ENCODE results near the gene TECTA.

The TECTA gene

DNA sequence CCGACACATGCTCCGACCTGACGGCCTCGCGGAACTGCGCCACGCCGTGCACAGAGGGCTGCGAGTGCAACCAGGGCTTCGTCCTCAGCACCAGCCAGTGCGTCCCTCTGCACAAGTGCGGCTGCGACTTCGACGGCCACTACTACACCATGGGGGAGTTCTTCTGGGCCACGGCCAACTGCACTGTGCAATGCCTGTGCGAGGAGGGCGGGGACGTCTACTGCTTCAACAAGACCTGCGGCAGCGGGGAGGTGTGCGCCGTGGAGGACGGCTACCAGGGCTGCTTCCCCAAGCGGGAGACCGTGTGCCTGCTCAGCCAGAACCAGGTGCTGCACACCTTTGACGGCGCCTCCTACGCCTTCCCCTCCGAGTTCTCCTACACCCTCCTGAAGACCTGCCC lies 26.8 kb downstream of the TECTA start:
- DNase-seq (ENCODE audit: low read depth) = no peak

DNA sequence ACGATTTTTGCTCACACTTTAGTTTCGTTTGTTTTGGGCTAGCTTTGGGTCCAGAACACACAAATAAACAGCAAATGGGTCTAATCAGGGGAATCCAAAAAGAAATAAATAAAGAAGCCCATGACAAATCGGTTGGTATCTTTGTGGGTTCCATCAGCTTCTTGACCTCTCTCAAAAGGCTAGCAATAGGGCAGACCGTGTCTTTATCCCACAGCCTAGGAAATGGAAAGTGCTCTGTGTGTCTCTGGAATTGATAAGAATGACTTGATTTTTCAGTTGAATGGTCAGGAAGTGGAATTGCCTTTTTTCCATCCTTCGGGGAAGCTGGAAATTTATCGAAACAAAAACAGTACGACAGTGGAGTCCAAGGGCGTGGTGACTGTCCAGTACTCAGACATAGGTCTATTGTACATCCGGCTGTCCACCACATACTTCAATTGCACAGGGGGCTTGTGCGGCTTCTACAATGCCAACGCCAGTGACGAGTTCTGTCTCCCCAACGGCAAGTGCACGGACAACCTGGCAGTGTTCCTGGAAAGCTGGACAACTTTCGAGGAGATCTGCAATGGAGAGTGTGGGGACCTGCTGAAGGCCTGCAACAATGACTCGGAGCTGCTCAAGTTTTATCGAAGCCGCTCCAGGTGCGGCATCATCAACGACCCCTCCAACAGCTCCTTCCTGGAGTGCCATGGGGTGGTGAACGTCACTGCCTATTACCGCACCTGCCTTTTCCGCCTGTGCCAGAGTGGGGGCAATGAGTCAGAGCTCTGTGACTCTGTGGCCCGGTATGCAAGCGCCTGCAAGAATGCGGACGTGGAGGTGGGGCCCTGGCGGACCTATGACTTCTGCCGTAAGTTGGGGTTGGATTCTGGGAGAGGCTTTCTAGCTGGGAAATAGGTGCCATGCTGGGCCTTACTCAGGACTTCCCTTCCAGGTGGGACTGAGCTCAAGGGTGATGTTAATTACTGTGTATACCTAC lies 28.6 kb downstream of the TECTA start:
- DNase-seq (ENCODE audit: low read depth) = no peak

DNA sequence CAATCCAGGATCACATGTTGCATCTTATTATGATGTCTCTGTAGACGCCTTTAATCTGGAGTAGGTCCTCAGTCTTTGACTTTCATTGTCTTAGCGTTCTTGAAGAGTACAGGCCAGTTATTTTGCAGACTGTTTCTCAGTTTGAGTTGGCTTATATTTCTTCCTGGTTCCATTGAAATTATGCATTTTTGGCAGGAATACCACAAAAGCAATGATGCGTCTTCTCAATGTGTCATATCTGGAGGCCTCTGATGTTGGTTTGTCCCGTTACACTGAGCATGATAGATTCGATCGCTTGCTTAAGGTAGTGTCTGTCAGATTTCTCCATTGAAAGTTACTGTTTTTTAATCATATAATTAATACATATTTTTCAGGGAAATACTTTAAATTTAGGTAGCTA lies 30.6 kb downstream of the TECTA start:
- no peak for DNase-seq (ENCODE audit: low read depth)

DNA sequence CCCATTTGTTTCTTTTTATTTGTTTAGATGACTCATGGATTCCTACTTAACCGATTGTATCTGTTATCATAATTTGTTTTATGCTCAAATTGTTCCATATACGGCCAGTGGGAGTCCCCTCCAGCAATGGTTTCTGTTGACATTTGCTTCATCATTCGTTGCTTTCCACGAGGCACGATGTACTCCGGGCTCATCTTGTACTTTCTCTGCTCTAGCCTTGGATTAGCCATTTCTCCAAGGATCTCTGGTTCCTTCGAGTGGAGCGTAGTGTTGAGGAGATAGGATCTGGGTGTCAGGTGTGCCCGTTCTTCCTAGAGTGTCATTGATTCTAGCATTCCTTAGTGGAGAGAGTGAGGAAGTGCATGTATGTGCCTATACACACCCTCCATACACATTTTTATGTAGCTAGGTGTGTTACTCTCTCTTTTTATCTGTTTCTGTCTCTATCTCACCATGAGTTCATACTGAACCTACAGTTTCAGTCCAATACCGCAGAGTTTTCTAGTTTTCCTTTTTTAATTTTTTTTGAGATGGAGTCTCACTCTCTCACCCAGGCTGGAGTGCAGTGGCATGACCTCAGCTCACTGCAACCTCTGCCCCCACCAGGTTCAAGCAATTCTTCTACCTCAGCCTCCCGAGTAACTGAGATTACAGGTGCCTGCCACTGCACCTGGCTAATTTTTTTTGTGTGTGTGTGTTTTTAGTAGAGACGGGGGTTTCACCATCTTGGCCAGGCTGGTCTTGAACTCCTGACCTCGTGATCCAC lies 31.4 kb downstream of the TECTA start:
- no peak for DNase-seq (ENCODE audit: low read depth)

DNA sequence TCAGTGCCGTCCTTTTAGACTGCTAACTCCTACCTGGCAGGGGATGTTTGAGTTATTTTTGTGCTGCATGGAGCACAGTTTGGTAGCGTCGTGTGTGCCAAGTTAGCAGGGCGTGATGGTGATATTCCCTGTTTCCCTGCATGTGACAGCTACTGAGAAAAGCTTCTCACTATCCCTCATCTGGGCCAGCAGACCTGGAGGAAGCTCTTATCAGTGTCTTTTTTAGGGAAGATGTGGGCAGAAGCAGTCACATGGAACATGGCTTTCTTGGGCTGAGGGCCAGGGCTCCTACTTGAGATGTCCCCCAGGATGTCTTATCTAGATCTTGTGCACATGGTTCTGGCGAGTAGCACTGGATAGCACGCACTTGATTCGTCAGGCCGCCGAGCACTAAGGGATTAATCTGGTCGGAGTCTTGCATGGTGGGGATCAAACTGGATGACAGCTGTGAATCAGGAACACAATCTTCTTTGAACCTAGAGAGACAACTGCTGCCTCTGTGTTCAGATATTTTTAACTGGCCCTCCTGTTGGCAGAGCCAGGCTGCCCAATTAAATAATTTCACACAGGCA lies 33.8 kb downstream of the TECTA start:
- DNase-seq (ENCODE audit: low read depth) = no peak

DNA sequence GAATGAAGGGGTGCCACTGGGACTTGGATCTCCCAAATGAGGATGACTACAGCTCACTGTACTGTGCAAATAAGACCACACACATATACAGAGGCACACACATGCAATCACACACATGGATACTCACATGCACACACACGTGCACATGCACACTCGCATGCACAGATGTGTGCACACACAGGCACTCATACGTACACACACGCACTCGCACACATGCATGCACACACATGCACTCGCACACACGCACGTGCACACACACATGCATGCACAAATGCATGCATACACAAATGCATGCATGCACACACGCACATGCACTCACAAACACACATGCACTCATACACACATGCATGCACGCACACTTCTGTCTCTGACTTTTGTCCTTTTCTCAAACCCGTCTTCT lies 36.0 kb downstream of the TECTA start:
- DNase-seq (ENCODE audit: low read depth) = no peak

DNA sequence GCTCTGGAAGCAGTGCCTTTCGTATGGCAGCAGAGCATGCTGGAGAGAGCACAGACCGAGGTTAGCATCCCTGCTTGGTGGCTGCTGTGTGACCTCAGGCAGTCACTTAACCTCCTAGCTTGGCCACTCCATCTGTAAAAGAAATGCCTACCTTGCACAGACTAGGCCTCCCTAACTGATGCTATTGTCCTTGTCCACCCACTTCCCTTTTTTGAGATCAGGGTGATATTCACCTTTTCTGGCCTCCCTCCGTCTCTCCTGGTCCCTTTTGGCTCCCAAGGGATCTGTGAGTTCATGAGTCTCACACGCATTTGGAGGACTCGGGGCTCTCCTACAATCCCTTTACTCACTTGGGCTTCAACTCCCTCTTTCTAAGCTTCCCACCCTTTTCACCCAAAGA lies 37.2 kb downstream of the TECTA start:
- no peak for DNase-seq (ENCODE audit: low read depth)

DNA sequence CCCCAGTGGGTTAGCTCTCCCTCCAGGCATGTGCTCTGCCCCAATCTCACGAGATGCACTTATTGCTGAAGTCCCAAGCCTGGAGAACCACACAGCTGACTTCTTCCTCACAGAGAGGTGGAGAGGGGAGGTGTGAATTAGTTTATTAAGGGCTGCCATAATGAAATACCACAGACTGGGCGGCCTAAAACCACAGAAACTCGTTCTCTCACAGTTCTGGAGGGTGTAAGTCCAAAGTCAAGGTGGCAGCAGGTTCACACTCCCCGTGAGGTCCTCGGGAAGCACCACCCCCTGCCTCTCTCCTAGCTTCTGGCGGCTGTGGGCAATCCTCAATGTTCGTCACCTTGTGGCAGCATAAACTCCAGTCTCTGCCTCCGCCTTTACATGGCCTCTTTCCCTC lies 39.3 kb downstream of the TECTA start:
- DNase-seq (ENCODE audit: low read depth) = no peak

DNA sequence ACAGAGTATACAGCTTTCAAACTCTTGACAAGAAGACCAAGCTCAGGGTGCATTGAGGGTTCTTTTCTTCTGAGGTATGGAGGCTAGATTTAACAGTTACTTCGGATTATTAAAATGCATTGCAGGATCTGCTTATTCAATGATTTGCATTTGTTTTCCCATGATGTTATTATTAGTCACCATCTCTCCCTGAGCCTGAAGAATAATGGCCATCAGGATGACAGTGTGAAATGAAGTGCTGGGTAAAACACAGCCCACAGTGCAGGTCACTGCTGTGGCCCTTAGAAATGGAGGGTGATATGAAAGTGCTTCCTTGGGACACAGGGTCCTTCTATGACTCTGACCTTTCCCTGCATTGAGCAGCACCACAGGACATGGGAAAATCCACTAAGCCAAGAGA lies 40.0 kb downstream of the TECTA start:
- no peak for DNase-seq (ENCODE audit: low read depth)

DNA sequence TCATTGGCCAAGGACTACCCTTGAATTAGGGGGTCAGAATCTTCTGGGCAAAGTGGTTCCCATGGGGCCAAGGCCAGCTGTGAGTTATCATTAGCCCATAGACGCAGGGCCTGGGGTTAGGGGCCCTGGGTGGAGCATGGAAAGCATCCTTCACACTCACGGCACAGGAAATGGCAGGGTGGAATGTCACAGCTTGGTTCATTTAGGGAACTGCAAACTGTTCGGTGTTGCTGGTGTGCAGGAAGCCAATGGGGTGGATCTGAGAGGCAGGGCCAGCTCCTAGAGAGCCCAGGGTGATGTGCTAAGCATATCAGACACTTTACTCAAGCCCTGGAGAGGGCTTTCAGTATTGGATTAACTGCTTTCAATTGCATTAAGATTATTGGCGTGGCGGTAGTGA lies 42.9 kb downstream of the TECTA start:
- no peak for DNase-seq (ENCODE audit: low read depth)

DNA sequence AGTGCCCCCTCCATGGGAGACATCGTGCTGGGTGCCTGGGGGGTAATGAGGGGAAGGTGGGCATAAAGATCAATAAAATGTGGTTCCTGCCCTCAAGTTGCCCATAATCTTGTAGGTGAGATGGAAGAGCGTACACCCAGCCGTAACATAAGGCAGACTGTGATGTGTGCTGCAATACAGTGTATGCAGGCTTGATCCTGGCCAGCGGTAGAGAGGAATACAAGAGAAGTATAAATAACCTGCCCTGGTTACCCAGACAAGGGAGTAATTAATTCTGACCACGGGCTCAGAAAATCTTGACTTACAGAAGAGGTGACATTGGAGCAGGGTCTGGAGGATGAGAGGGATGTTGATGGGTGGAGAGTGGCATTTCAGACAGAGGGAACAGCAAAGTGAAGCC lies 43.7 kb downstream of the TECTA start:
- DNase-seq (ENCODE audit: low read depth) = no peak

DNA sequence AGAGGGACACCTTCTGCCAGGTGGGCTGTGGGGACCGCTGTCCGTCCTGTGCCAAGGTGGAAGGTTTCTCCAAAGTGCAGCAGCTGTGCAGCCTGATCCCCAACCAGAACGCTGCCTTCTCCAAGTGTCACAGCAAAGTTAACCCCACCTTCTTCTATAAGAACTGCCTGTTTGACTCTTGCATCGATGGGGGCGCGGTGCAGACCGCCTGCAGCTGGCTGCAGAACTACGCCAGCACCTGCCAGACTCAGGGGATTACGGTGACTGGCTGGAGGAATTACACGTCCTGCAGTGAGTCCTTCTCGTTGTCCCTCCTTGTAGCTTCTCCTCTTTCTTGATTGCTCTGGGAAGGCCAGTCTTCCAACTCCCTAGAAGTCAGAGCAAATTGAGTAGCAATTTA lies 44.8 kb downstream of the TECTA start:
- DNase-seq (ENCODE audit: low read depth) = no peak

DNA sequence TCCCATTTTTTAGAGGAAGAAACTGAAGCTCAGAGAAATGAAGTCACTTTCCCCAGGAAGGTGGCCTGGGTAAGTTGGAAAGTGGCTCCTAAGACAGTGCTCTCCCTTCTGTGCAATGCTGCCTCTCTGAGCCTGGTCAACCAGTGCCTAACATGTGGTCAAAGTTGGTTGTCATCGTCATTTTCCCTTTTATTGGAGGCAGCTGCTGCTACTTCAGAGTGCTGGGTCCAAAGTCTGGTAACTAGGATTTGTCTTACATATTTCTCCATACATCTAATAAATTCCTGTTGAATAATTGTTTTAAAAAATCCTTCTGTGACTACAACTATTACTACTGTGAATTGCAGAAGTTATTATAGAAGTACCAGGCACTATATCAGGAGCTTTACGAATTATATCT lies 48.1 kb downstream of the TECTA start:
- DNase-seq (ENCODE audit: low read depth) = no peak

DNA sequence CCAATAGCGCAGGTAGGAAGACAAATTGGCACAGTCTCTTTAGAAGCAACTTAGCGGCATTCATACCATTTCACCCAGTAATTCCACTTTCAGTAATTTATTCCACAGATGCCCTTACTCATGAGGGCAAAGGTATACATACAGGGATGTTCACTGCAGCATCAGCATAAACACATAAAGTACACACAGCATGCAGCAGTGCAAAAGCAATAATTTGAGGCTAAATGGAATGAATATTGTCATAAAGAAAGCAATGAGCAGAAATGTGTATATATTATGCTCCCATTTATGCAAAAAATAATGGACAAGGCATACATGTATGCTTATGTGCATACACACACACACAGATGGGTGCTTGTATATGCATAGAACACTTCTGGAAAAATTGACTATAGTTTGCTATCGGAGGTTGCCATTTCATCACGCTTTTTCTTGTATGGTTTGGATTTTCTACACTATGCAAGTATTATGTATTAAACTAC lies 50.2 kb downstream of the TECTA start:
- DNase-seq (ENCODE audit: low read depth) = no peak

DNA sequence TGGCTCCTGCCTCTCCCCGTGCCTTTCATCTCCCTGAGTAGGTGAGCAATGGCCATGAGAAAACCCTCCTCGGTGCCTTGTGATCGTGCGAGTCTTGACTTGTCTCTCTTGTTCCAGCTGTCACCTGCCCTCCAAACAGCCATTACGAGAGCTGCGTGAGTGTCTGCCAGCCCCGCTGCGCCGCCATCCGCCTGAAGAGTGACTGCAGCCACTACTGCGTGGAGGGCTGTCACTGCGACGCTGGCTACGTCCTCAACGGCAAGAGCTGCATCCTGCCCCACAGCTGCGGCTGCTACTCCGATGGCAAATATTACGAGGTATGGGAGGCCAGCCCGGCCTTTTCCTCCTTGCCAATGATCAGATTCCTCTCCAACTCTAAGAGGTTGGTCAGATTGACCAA lies 51.7 kb downstream of the TECTA start:
- DNase-seq (ENCODE audit: low read depth) = no peak

DNA sequence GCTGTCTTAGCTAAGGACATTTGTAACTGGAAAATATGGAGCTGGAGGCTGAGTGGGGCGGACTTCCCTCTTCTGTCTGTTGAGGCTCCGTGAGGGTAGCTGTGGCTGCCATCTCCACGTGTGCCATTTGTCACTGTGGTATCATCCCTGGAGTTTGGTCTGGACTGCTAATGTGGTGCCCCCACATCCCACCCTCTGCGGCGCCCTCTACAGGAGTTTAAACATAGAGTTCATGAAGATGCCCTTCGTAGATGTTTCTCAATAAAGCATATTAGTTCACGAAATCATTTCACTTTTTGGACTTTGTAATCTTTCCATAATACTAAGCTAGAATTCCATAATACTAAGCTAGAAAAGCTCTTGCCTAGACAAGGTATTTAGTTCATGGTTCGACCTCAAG lies 52.4 kb downstream of the TECTA start:
- no peak for DNase-seq (ENCODE audit: low read depth)

DNA sequence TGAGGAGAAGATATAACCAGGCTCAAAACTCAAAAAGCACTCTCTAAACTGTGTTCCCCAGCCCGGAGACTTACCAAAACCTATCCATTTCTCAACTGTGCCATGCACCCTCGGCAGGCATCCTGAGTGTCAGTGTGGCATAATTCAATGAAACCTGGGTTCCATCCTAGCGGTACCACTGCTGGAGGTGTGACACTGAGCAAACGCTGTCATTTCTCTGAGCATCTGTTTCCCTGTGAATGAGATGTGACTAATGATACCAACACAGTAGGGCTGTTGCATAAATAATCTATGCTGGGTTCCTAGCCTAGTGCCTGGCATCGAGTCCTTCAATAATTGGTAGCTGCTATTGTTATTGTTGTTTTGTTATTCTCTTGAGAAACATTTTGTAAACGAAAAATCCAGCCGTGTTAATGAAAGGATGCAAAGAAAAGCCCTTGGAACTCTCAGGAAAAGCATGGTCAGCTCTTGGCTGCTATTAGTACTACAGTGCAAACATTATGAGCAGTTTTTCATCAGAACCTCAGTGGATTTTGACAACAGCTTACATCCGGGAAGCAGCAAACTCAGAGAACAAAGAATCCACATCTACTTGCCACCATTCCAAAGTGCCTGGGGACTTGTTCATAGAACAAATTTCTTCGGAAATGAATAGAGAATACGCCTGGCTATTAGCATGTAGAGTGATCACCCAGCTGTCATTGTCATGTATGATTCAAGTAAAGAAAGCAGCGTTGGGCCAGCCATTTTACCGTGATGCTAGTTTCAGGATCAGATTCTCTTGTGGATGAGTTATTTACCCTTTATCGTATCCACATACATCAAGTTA lies 53.7 kb downstream of the TECTA start:
- DNase-seq (ENCODE audit: low read depth) = no peak

DNA sequence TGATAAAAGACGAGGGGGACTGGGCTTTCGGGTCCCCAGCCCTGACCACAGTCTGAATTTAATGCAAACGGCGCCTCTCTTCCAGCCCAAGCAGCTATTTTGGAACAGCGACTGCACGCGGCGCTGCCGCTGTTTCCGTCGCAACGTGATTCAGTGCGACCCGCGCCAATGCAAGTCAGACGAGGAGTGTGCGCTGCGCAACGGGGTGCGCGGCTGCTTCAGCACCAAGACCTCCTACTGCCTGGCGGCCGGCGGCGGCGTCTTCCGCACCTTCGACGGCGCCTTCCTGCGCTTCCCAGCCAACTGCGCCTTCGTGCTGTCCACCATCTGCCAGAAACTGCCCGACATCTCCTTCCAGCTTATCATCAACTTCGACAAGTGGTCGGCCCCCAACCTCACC lies 56.7 kb downstream of the TECTA start:
- DNase-seq (ENCODE audit: low read depth) = no peak

DNA sequence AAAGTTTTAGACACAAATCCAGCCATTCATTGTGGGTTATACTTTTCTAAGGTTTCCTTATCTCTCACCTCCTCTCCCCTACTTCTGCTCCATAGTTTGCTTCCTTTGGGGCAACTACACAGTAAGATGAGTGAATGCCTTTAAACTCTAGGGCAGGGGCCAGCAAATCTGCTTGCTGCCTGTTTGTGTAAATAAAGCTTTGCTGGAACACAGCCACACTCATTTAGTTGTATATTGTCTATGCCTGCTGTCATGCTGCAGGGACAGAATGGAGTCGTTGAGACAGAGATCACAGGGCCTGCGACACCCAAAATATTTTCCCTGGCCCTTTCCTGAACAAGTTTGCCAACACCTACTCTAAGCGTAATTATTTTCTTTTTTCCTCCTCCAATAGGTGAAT lies 58.7 kb downstream of the TECTA start:
- no peak for DNase-seq (ENCODE audit: low read depth)

DNA sequence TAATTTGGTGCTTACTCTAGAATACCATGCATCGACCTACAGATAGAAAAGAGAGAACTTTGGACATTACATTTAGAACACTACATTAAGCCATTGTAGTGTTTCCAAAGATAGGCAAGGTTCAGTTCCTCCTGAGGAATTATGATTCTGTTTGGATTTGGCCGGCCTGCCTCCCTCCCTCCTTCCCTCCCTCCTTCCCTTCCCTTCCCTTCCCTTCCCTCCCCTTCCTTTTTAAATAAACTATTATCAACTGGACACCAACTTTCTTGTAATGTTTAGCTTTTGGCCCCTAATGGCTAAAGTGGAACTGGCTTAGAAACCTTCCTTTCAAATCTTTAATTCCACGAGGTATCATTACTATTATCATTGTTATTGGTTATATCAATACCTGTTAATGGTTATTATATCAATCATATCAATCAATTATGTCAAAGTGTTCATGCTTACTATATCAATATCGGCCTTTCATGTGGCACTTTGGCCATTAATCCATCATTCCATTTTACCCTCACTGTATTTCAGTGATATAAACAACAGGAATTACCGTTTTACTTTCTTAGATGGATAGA lies 60.4 kb downstream of the TECTA start:
- no peak for DNase-seq (ENCODE audit: low read depth)

DNA sequence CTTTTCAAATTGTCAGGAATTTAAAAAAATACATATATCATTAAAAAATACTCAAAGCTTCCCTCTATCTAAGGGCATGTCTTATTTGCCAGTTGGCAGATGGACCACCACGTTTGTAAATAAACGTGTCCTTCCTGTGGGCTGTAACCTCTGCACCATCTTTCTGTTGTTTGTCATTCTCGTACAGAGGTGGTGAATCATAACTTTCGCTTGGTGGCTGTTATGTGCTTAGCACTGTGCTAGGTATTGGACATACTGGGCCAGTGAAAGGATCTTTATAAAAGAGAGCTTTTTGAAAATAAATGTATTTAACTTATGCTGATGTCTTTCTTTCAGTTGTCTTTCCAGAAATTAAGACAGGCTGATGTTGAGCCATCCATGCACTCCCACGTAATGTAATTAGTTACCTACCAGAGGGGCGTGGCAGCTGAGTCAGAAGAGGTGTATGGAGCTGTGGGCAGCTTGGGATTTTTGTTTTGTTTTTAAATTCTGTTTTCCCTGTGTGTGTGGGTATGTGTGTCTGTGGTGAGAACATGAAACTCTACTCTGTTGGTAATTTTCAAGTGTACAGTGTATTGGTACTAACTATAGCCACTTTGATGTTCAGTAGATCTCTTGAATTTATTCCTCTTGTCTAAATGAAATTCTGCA lies 62.7 kb downstream of the TECTA start:
- no peak for DNase-seq (ENCODE audit: low read depth)

Data from HS-27A (cell line).